GM19025 (cell line): ENCODE data around the gene SULT4A1.
A peak's percentile ranks its signal among the peaks of the same experiment; 100 is the strongest.

ENCODE experiments used
- ATAC-seq: cut with Tn5 transposase; IDR thresholded peaks from one replicate; pipeline ENCODE4 v1.9.1; 2021; ENCODE audit warnings: mild to moderate bottlenecking, low read depth, moderate library complexity; ENCODE audit not compliant: unreplicated experiment

The SULT4A1 gene

DNA sequence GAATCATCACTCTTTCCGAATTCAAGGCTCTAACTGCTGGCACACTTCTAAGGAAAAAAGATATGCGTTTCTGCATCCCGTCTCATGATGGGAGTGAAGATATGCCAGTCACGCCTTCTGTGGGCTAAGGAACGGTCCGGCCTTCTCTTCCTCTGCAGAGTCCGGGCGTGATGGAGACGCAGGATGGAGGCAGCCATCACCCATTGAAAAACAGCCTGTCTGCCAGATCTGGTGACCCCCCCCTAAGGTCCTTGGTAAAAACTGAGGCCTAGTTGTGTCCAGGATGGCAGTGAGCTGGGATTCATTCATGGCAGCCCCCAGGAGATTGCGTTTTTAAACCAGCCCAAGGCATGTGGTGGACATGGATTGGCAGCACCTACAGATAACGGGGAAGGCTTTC is 43.3 kb downstream of the SULT4A1 start:
- ATAC-seq, result no peak

GRCh38 chr22:43817402-43817801 is 44.9 kb downstream of the SULT4A1 start:
- no peak for ATAC-seq

GRCh38 chr22:43814264-43814663 is 48.0 kb downstream of the SULT4A1 start:
- ATAC-seq, result no peak

DNA sequence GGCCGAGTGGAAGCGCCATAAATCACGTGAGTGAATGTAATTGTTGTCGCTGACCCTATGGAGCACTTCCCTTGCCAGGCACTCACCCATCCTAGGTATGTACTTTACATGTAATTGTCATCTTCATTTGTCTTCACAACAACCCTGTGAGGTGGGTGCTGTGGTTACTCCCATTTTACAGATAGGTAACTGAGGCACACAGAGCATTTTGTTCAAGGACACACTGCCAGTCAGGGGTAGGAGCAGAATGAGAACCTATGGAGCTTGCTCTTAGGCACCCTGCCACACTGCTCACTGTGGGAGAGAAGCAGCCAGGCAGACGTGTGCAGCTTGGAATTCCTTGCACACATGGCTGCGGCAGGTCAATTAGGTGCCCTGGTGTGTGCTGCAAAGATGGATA is 49.4 kb downstream of the SULT4A1 start:
- ATAC-seq, result no peak

- ATAC-seq, result peak; percentile 85
Observed at GRCh38 chr22:43812149-43812842, 50.0 kb downstream of the SULT4A1 start, which contains the start of gene EFCAB6. Gene EFCAB6, minus strand, starts transcription at chr22:43812305. Its CDS starts 29,987 bp downstream, at chr22:43782318.

- peak; percentile 10 for ATAC-seq
Observed at GRCh38 chr22:43811777-43812148, 50.5 kb downstream of the SULT4A1 start.

- no peak for ATAC-seq
Observed at GRCh38 chr22:43802897-43803495, 59.3 kb downstream of the SULT4A1 start.

DNA sequence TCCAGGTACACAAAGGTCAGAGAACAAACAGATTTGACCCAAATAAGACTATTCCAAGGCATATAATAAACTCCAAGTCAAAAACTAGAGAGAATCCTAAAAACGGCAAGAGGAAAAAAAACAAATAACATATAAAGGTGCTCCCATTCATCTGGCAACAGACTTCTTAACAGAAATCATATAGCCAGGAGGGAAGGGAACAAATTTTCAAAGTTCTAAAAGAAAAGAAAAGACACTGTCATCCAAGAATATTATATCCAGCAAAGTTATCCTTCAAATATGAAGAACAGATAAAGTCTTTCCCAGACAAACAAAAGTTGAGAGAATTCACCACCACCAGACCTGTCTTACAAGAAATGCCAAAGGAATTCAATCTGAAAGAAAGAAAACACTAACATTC is 61.3 kb downstream of the SULT4A1 start:
- no peak for ATAC-seq

DNA sequence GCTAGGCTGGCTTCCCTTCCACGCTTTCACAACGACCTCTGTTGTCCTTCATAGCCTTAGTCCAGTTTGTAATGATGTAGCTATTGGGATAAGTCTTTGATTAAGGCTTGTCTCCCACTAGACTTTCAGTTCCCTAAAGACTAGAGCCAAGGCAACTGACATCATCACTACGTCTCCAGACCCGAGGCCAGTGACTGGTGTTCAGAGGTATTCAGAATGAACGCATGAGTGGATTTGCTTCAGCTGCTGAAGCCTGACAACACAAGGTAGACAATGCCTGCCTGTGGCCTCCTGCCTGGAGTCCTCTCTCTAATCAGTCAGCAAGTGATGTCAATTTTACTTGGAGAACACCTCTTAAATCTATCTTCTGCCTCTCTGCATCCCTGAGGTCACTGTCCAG is 63.8 kb downstream of the SULT4A1 start:
- ATAC-seq, result no peak

GRCh38 chr22:43796567-43796966 is 65.7 kb downstream of the SULT4A1 start:
- ATAC-seq, result no peak

DNA sequence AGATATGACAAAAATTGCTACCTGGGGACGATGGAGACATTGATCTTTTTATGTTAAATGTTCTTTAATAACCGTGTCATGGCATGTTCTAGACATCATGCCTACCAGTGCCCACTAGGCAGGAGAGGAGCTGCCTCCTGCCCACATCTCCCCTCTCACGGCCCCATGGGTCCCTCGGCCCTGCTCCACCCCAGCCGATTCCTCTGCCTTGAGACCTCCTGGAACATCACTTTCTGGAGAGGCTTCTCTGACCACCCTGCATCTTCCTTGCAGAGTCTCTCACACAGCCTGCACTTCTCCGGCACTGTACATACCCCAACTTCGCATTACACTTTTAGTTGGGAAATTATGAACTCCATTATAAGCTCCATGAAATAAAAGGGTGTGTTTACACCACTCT is 67.0 kb downstream of the SULT4A1 start:
- no peak for ATAC-seq

DNA sequence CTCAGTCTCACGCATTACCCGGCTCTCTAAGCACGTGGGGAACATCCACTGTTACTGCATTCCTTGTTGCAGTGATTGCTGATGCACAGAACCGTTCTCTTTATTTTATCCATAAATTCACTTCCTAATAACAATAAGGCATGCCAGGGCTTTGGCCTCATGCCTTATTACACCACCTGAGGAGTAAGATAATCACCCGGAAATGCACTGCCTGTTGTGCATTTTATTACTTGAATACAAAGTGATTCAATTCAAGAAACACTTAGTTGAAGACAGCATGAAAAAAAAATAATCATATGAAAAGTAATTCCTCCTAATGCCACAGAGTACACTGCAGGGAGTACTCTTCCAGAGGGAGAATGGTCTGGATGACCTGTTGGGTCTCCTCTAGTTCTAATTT is 69.4 kb downstream of the SULT4A1 start:
- ATAC-seq, result no peak

- ATAC-seq, result no peak
Observed at GRCh38 chr22:43789452-43789851, 72.9 kb downstream of the SULT4A1 start.

- no peak for ATAC-seq
Observed at GRCh38 chr22:43783777-43784176, 78.5 kb downstream of the SULT4A1 start.

DNA sequence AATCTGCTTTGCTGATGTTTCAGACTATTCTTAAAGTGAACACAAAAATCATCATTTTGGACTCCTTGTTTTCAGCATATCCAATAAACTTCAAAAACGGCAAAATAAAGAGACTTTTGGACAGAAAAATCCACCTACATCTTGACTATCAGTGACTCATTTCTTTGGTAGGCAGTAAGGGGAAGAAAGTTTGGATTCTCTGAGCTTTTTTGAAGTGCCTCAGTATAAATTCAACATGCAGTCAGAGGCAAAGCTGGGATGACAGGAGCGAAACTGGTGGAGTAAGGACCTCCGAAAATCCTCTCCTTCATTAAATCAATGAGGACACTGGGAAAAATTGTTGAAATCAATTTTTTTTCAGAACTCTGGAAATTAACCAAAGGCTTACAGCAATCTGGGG is 79.9 kb downstream of the SULT4A1 start:
- no peak for ATAC-seq

- no peak for ATAC-seq
Observed at GRCh38 chr22:43777286-43777685, 85.0 kb downstream of the SULT4A1 start.

- ATAC-seq, result no peak
Observed at GRCh38 chr22:43776081-43776670, 86.1 kb downstream of the SULT4A1 start.
